GM21447 (cell line): Measurements from ENCODE around the gene CAPN5.
"Not testable (repeated sequence)": the region's sequence is repeated elsewhere in the genome, so short reads cannot be mapped to it uniquely, and the experiment has no call there.

Source experiments
- ATAC-seq: cut with Tn5 transposase; IDR thresholded peaks from one replicate; pipeline ENCODE4 v1.9.1; 2021; ENCODE audit not compliant: unreplicated experiment

The CAPN5 gene

GRCh38 chr11:77095551-77096490, 29.1 kb downstream of the CAPN5 start:
- ATAC-seq: no peak

- ATAC-seq: no peak
These were observed 29.8 kb downstream of the CAPN5 start for GRCh38 chr11:77096591-77097019.

GRCh38 chr11:77097180-77097579, 30.4 kb downstream of the CAPN5 start:
- ATAC-seq: not testable (repeated sequence)

GRCh38 chr11:77100166-77101042, 33.6 kb downstream of the CAPN5 start:
- no peak for ATAC-seq

DNA sequence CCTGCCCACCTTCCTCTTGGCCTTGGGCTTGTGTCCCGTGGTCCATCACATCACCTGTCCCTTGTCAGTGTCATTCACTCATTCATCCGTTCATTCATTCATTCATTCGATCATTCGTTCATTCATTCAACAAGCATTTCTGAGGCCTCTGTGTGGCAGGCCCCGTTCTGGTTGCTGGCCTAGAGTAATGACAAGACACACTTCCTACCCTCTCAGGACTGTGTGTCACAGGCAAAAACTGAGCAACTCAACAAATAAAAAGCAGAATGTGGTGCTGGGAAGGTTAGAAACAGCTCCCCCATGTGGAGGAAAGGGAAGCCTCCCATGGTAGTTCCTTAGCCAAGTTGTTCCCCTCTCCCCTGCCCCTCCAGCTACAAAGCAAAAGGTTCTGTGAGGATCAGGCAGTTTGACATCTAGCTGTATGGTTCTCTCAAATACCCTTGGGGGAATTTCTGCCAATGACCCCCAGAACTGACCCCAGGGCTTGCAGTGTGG, 34.3 kb downstream of the CAPN5 start:
- no peak for ATAC-seq

GRCh38 chr11:77102246-77103210, 35.8 kb downstream of the CAPN5 start, which contains the start of gene OMP:
Gene OMP, plus strand, starts transcription at chr11:77102840. Its CDS starts 0 bp downstream, at chr11:77102840.
- ATAC-seq: no peak

DNA sequence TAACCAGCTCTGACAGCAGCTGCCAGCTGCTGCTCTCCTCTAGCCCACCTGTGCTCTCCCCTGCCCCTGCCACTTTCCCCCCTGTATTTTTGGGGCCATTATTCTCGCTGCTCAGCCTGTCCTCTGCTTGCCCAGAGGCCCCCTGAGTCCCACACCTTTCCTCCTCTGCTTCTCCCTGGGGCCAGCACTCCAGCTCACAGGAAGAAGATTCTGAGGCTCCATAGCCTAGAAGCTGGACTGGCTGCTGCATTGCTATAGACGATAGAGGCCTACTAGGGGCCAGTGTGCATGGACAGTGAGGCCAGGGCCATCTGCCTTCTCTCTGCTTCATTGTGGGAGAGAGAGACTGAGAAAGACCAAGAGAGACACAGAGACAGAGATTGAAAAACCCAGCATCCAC, 36.5 kb downstream of the CAPN5 start:
- no peak for ATAC-seq

DNA sequence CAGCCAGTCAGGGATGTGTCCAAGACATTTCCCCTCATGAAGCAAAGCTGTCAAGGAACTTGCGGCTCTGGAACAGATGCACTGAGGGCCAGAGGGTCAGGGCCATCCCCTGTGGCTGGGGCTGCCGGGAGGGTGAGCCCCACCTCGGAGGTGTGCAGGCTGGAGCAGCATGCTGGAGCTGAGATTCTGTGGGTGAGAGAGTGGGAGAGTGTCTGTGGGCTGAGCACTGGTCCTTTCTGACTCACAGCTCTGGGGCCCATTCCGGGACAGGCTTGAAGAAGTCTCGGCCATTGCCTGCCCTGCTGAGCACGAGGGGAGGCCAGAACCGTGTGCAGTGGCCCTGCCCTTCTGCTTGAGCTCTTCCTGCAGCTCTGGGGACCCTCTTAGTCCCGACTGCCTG, 38.0 kb downstream of the CAPN5 start:
- ATAC-seq: no peak

DNA sequence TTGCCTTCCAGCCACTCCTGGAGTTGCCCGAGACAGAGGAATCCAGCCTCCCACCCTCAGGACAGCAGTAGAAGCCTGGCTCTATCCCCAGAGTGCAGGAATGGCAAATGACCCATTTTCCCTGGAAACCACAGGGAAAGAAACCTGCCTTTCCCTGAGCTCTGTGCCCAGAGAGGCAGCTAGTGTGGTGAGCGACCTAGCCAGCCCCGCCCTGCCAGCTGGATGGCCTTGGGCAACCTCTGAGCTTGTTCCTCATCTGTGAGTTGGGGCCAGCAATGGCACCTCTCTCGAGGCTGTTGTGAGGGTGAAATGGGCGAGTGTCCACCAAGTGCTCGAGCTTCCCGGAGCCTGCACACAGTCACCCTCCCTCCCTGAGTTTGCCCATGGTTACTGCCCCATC, 39.5 kb downstream of the CAPN5 start:
- ATAC-seq: no peak

- ATAC-seq: no peak
These were observed 40.0 kb downstream of the CAPN5 start for GRCh38 chr11:77106759-77107158.

DNA sequence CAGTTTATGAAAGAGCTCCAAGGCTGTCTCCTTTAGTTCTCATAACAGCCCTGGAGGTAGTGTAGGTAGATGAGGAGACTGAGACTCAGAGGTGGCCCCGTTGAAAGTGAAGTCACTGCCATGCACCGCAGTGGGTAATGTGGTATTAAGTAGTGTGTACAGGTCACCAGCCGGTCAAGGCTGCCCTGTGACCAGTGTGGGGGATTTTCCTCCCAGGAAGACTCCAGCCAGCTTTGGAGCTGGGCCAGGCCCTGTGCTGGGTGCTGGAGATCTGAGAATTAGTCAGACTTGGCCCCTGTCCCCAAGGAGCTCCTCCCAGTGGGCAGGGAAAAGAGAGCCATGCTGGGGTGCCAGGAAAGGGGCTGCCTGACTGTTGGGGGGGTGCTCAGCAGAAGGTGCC, 41.2 kb downstream of the CAPN5 start:
- ATAC-seq: no peak

- no peak for ATAC-seq
These were observed 41.7 kb downstream of the CAPN5 start for GRCh38 chr11:77108436-77108835.

DNA sequence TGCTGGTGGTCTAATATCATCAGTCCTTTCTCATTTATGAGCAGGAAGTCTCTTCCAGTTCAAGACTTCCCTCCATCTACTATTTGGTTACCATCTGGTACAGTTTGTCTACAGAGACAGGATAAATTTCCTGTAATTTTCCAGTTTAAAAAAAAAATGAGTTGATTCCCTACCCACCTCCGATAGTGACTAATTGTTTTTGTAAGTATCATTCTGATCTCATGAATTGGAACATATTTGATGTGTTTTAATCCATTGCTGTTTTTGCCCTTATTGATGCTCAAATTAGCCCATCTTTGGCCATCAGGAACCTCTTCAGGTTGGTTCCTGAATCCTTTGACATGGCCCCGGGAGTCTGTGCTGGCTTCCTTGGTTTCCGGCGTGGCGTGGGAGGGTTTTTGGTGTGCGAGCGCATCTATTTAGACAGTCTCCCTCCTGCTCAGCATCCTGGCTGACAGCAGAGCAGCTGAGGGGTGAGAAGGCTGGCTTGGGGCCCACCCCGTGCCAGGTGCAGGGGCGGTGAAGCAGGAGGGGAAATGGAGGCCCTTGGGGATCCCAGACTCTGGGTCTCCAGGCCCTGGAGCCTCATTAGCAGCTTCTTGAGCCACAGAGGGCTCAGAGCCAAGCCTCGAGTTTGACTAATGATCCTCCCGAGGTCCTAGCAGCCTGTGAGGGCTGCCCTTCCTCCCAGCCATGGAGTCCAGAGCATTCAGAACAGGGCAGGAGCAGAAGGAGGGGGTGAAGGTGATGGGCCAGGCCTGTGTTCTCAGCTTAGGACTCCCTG, 42.7 kb downstream of the CAPN5 start:
- ATAC-seq: no peak

GRCh38 chr11:77110836-77111235, 44.1 kb downstream of the CAPN5 start:
- no peak for ATAC-seq

- no peak for ATAC-seq
These were observed 44.5 kb downstream of the CAPN5 start for GRCh38 chr11:77111277-77111676.

DNA sequence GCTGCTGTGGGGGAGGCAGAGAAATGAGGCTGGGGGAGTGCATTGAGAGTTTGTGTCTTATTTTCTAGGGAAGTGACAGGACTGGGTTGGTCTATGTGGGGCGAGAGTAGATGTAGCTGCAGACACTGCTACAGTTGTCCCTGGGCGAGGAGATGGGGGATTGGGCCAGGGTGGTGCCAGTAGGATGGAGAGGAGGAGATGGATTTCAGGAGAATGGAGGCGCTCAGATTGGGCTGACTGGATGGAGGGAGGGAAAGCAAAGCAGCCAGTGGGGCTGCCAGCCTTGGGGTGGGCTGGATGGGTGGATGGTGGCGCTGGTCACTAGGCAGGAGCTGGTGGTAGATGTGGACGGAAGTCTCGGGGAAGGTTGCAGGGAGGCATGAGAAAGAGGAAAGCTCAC, 45.2 kb downstream of the CAPN5 start:
- ATAC-seq: no peak

GRCh38 chr11:77112641-77113381, 46.0 kb downstream of the CAPN5 start:
- ATAC-seq: no peak

GRCh38 chr11:77113382-77114088, 46.8 kb downstream of the CAPN5 start:
- no peak for ATAC-seq
